H1 (cell line): ENCODE data around the gene NCAPD2. TPM values are rescaled to one million over a fixed set of nuclear protein-coding genes. Genes with fewer than 3 reads are reported as not detected.

ENCODE experiments used
- CTCF ChIA-PET: fragments of 300-600 bp; sonication (Branson Sonifier 250); formaldehyde crosslinking; loops from one replicate; lab custom pipeline; 2021; ENCODE audit not compliant: partially characterized antibody; lab: Charles Lee
- POLR2A ChIA-PET: fragments of 300-600 bp; sonication (Branson Sonifier 250); formaldehyde crosslinking; loops from one replicate; lab custom pipeline; 2021; ENCODE audit warnings: inconsistent platforms; ENCODE audit not compliant: partially characterized antibody; lab: Charles Lee
- DNase-seq, 2 experiments: peaks; one replicate each; pipeline versions ENCODE4 v3.0.0 to v3.0.0-alpha.2; 2010 to 2022; ENCODE audit warnings: low spot score in 2 of 2, low read depth in 1 of 2, mixed read lengths in 1 of 2
- FAIRE-seq: peaks from 2 replicates; lab custom pipeline; 2011; peaks lifted over from hg19 to GRCh38; lab: Jason Lieb, UNC
- H2AFZ ChIP-seq: 2 replicates; pipeline ENCODE4 v1.8.1; 2012; ENCODE audit warnings: low read length, inconsistent platforms
- H2AK5ac ChIP-seq: 2 replicates; pipeline ENCODE4 v1.6.1; 2013; ENCODE audit warnings: low read depth, low read length
- H2BK120ac ChIP-seq: replicated peaks from 2 replicates; pipeline ENCODE3; 2013; ENCODE audit warnings: low read depth, low read length, inconsistent platforms
- H2BK12ac ChIP-seq: 2 replicates; pipeline ENCODE4 v1.6.1; 2013; ENCODE audit warnings: low read depth, low read length
- H2BK15ac ChIP-seq: 2 replicates; pipeline ENCODE4 v1.6.1; 2013; ENCODE audit warnings: low read length
- H2BK20ac ChIP-seq: 2 replicates; pipeline ENCODE4 v1.6.1; 2013; ENCODE audit warnings: low read length
- H2BK5ac ChIP-seq: 2 replicates; pipeline ENCODE4 v1.6.1; 2013; ENCODE audit warnings: low read depth, low read length
- H3K14ac ChIP-seq: 2 replicates; pipeline ENCODE4 v1.6.1; 2013; ENCODE audit warnings: inconsistent platforms; ENCODE audit not compliant: insufficient read length
- H3K18ac ChIP-seq: 2 replicates; pipeline ENCODE4 v1.6.1; 2013; ENCODE audit warnings: low read length; ENCODE audit errors: extremely low read depth
- H3K23ac ChIP-seq: 2 replicates; pipeline ENCODE4 v1.6.1; 2013; ENCODE audit warnings: inconsistent platforms; ENCODE audit not compliant: insufficient read length
- H3K23me2 ChIP-seq: 2 replicates; pipeline ENCODE4 v1.6.1; 2013; ENCODE audit warnings: low read depth, low read length
- H3K27ac ChIP-seq: 2 replicates; pipeline ENCODE4 v1.6.1; 2011; ENCODE audit warnings: low read depth, low read length, inconsistent platforms
- H3K27me3 ChIP-seq, 4 experiments: replicated peaks in 1 of 4; 1 replicate in 1 of 4; 2 replicates in 3 of 4; pipeline versions ENCODE4 v1.6.1 to v1.8.1; 2011 to 2013; ENCODE audit warnings: low read length in 3 of 4, mild to moderate bottlenecking in 3 of 4, inconsistent platforms in 2 of 4, mixed read lengths in 2 of 4, moderate library complexity in 1 of 4; ENCODE audit not compliant: control insufficient read depth in 3 of 4, insufficient read depth in 3 of 4; ENCODE audit errors: extremely low read depth in 1 of 4
- H3K36me3 ChIP-seq, 4 experiments: 2 replicates each; pipeline versions ENCODE4 v1.6.1 to v1.8.1; 2011 to 2013; ENCODE audit warnings: mild to moderate bottlenecking in 4 of 4, low read length in 3 of 4, moderate library complexity in 2 of 4, control low read depth in 1 of 4, inconsistent platforms in 1 of 4; ENCODE audit not compliant: insufficient read depth in 4 of 4, control insufficient read depth in 2 of 4
- H3K4ac ChIP-seq: replicated peaks from 2 replicates; pipeline ENCODE3; 2013; ENCODE audit warnings: low read length, low read depth, mixed read lengths, inconsistent platforms; ENCODE audit not compliant: insufficient read length
- H3K4me1 ChIP-seq, 4 experiments: replicated peaks in 1 of 4; 1 replicate in 1 of 4; 2 replicates in 3 of 4; pipeline versions ENCODE4 v1.6.1 to v1.8.1; 2011 to 2013; ENCODE audit warnings: low read length in 3 of 4, inconsistent platforms in 2 of 4, mixed read lengths in 1 of 4; ENCODE audit not compliant: insufficient read depth in 4 of 4, control insufficient read depth in 3 of 4
- H3K4me2 ChIP-seq, 2 experiments: 2 replicates each; pipeline versions ENCODE4 v1.6.1 to v1.8.1; 2011 to 2013; ENCODE audit warnings: low read depth in 2 of 2, low read length in 2 of 2, control low read depth in 1 of 2, inconsistent platforms in 1 of 2, mild to moderate bottlenecking in 1 of 2; ENCODE audit not compliant: insufficient read depth in 1 of 2
- H3K4me3 ChIP-seq, 4 experiments: fragments of 200-600, 300-600 bp in 1 of 4; sonication (generic), shearing (Covaris generic), sonication (Bioruptor Twin) in 1 of 4; 2 replicates each; pipeline versions ENCODE4 v1.5.1 to v1.8.1; 2011 to 2016; ENCODE audit warnings: low read length in 4 of 4, low read depth in 3 of 4, control low read depth in 2 of 4, inconsistent platforms in 2 of 4, mild to moderate bottlenecking in 2 of 4, mixed read lengths in 1 of 4, moderate library complexity in 1 of 4; ENCODE audit not compliant: insufficient read depth in 2 of 4; ENCODE audit errors: extremely low read depth in 1 of 4
- H3K56ac ChIP-seq: replicated peaks from 2 replicates; pipeline ENCODE3; 2013; ENCODE audit warnings: low read depth, mild to moderate bottlenecking, mixed read lengths, low read length, inconsistent platforms; ENCODE audit not compliant: insufficient read length
- H3K79me1 ChIP-seq: 2 replicates; pipeline ENCODE4 v1.6.1; 2013; ENCODE audit warnings: low read depth, low read length, control low read depth
- H3K79me2 ChIP-seq, 2 experiments: 2 replicates each; pipeline versions ENCODE4 v1.6.1 to v1.8.1; 2012 to 2013; ENCODE audit warnings: low read length in 2 of 2, mild to moderate bottlenecking in 2 of 2, inconsistent platforms in 1 of 2; ENCODE audit not compliant: insufficient read depth in 2 of 2, control insufficient read depth in 1 of 2
- H3K9ac ChIP-seq, 4 experiments: replicated peaks in 1 of 4; 1 replicate in 1 of 4; 2 replicates in 3 of 4; pipeline versions ENCODE4 v1.6.1 to v1.8.1; 2011 to 2013; ENCODE audit warnings: low read depth in 3 of 4, low read length in 3 of 4, control low read depth in 2 of 4, mild to moderate bottlenecking in 2 of 4, moderate library complexity in 2 of 4, inconsistent platforms in 1 of 4; ENCODE audit errors: extremely low read depth in 1 of 4
- H3K9me3 ChIP-seq, 2 experiments: 2 replicates each; pipeline versions ENCODE4 v1.6.1 to v1.8.1; 2012 to 2013; ENCODE audit warnings: mild to moderate bottlenecking in 2 of 2, moderate library complexity in 2 of 2, control low read depth in 1 of 2, inconsistent platforms in 1 of 2, low read depth in 1 of 2, low read length in 1 of 2, mixed read lengths in 1 of 2; ENCODE audit not compliant: insufficient read depth in 2 of 2
- H4K20me1 ChIP-seq, 2 experiments: replicated peaks in 1 of 2; 2 replicates each; pipeline versions ENCODE3 to v1.8.1; 2011 to 2013; ENCODE audit warnings: inconsistent platforms in 2 of 2, low read length in 2 of 2, mild to moderate bottlenecking in 1 of 2; ENCODE audit not compliant: insufficient read depth in 2 of 2, control insufficient read depth in 1 of 2
- H4K5ac ChIP-seq: 2 replicates; pipeline ENCODE4 v1.6.1; 2013; ENCODE audit warnings: low read length, low read depth, mixed read lengths, inconsistent platforms; ENCODE audit not compliant: insufficient read length
- H4K8ac ChIP-seq: 2 replicates; pipeline ENCODE4 v1.8.0; 2013; ENCODE audit warnings: mild to moderate bottlenecking, moderate library complexity, low read length, inconsistent platforms; ENCODE audit not compliant: insufficient read depth; ENCODE audit errors: extremely low read depth
- H4K91ac ChIP-seq: replicated peaks from 2 replicates; pipeline ENCODE3; 2013; ENCODE audit warnings: low read length, mixed read lengths, inconsistent platforms; ENCODE audit not compliant: insufficient read length
- ATF2 ChIP-seq: IDR thresholded peaks from 2 replicates; pipeline ENCODE4 v1.6.1; 2012; ENCODE audit warnings: low read length, inconsistent platforms
- BRCA1 ChIP-seq: IDR thresholded peaks from 2 replicates; pipeline ENCODE4 v1.6.1; 2012; ENCODE audit warnings: low read depth, low read length, improper control_type of control experiment
- FOSL1 ChIP-seq: IDR thresholded peaks from 2 replicates; pipeline ENCODE4 v1.6.1; 2011; ENCODE audit warnings: mild to moderate bottlenecking, low read depth, low read length, moderate library complexity; ENCODE audit not compliant: insufficient read depth
- JUN ChIP-seq: IDR thresholded peaks from 2 replicates; pipeline ENCODE4 v1.6.1; 2011; ENCODE audit warnings: low read depth, mild to moderate bottlenecking, improper control_type of control experiment, low read length
- KDM1A ChIP-seq: fragments of 200-600, 300-600 bp; sonication (generic); IDR thresholded peaks from 2 replicates; pipeline ENCODE4 v1.7.1; 2016; ENCODE audit warnings: mild to moderate bottlenecking, low read length, borderline replicate concordance
- PHF8 ChIP-seq: fragments of 200-600 bp; sonication (generic); conservative IDR thresholded peaks from 2 replicates; pipeline ENCODE4 v1.7.1; 2012; ENCODE audit warnings: low read depth, mild to moderate bottlenecking, inconsistent platforms, low read length, moderate library complexity
- RBBP5 ChIP-seq: IDR thresholded peaks from 2 replicates; pipeline ENCODE4 v1.7.1; 2012; ENCODE audit warnings: low read depth, mild to moderate bottlenecking, inconsistent platforms, low read length, moderate library complexity, borderline replicate concordance
- RXRA ChIP-seq: IDR thresholded peaks from 2 replicates; pipeline ENCODE4 v1.6.1; 2011; ENCODE audit warnings: low read depth, mild to moderate bottlenecking, low read length, moderate library complexity; ENCODE audit not compliant: insufficient read depth
- SIRT6 ChIP-seq: IDR thresholded peaks from one replicate; pipeline ENCODE4 v1.7.1; 2012; ENCODE audit warnings: low read length, inconsistent platforms
- SUZ12 ChIP-seq: fragments of 200-600 bp; sonication (generic); IDR thresholded peaks from 2 replicates; pipeline ENCODE4 v1.6.1; 2012; ENCODE audit warnings: mild to moderate bottlenecking, inconsistent platforms, low read length, moderate library complexity, mixed read lengths
- TEAD4 ChIP-seq: IDR thresholded peaks from 2 replicates; pipeline ENCODE4 v1.6.1; 2012; ENCODE audit warnings: low read depth, low read length, inconsistent platforms, mixed read lengths
- WGBS, 2 experiments: shearing (Covaris generic) in 1 of 2; methylation state at CpG; one replicate each; pipeline versions ENCODE4 v1.1.6 to v1.1.7; 2013 to 2015; ENCODE audit warnings: low lambda C conversion rate in 2 of 2, mixed read lengths in 2 of 2, inconsistent platforms in 1 of 2, low coverage in 1 of 2, missing lambda C conversion rate in 1 of 2; ENCODE audit not compliant: insufficient replicate concordance in 2 of 2, insufficient coverage in 1 of 2, insufficient read length in 1 of 2; ENCODE audit errors: extremely low coverage in 1 of 2, missing lambda C conversion rate in 1 of 2; 5-methylcytosine and 5-hydroxymethylcytosine counted together
- polyA plus RNA-seq, 7 experiments: library from polyadenylated mRNA; depleted of rRNA in 3 of 7; stranded (reverse) in 5 of 7; unstranded in 2 of 7; fragments of >200 nt in 5 of 7; fragments of 200-250 nt in 2 of 7; gene quantifications; 1 replicate in 5 of 7; 2 replicates in 1 of 7; 4 replicates in 1 of 7; pipeline versions ENCODE4 v1.2.1 to v1.2.3, GENCODE V29; 2011 to 2013; ENCODE audit warnings: missing spikeins in 2 of 7, mixed read lengths in 2 of 7
- total RNA-seq: library from RNA; stranded (reverse); fragmentation: NEBNext Ultra II Directional; extraction: Animal tissue kit (Norgen Biotek cat#: 25700); gene quantifications from 2 replicates; pipeline ENCODE4 v1.2.1, GENCODE V29; 2021
- TF ChIP-seq, protein P1 (sequence below): IDR thresholded peaks from 2 replicates; pipeline ENCODE4 v1.6.1; 2012; ENCODE audit warnings: inconsistent platforms

NCAPD2 gene
- total and polyA plus RNA-seq, 2 of the 8 experiments (the other 6 are each of a cell fraction or from before 2014, with no cell fraction given), result 55.8 to 132 TPM

- POLR2A ChIA-PET, result interaction anchor here (0.6 to 2.6 kb wide), 10 partner anchors 10 to 172 kb away, joined by 3 to 13 read pairs (median 3); partner anchors contain the start of gene GAPDH
- Histone ChIP-seq H3K18ac (no peak overlapping the region), H2BK12ac (no peak overlapping the region), H3K9me3 (no peaks in the 10 kb centered on the region), H3K23ac (no peak overlapping the region), H3K23me2 (no peaks in the 10 kb centered on the region), H3K27me3 (no peaks in the 10 kb centered on the region), H2AFZ (no peak overlapping the region), H3K36me3 (peaks cover 7 to 52% (median 33%) of the 10 kb centered on the region in 4 experiments; a peak in 7 of 8 replicates), H2BK5ac (no peak overlapping the region), H3K4ac (no peak overlapping the region), H3K4me1 (no peaks in the 10 kb centered on the region; a peak in 1 of 7 replicates), H2BK120ac (no peak overlapping the region), H4K8ac (no peak overlapping the region), H2BK20ac (no peak overlapping the region), H3K4me2 (no peak overlapping the region), H4K5ac (no peak overlapping the region), H3K14ac (no peak overlapping the region), H2BK15ac (no peak overlapping the region), H3K4me3 (no peak overlapping the region), H3K27ac (no peak overlapping the region), H3K79me1 (peaks cover 2% of the 10 kb centered on the region), H3K56ac (no peak overlapping the region), H3K79me2 (peaks cover 0 to 39% of the 10 kb centered on the region in 2 experiments; a peak in 2 of 4 replicates), H2AK5ac (no peak overlapping the region), H4K91ac (no peak overlapping the region), H3K9ac (no peak overlapping the region), H4K20me1 (peaks cover 3 to 4% of the 10 kb centered on the region in 2 experiments)
- CTCF ChIA-PET, result interaction anchor here (0.8 to 2.6 kb wide), 3 partner anchors 13 to 174 kb away, joined by 3 to 5 read pairs (median 4); no protein-coding TSS in a partner anchor
- FAIRE-seq (no peak), DNase-seq (no peak)
- WGBS, 2 experiments, result 90% methylated on average over 2 of the region's 2 CpGs; no CpG with 5 or more reads in 1 of the 2 experiments
- TF ChIP-seq KDM1A, result no peak
- no peak for TF ChIP-seq JUN
- no peak for TF ChIP-seq PHF8
- no peak for TF ChIP-seq RXRA
- no peak for TF ChIP-seq ATF2
- TF ChIP-seq BRCA1, result no peak
- TF ChIP-seq, protein P1, sequence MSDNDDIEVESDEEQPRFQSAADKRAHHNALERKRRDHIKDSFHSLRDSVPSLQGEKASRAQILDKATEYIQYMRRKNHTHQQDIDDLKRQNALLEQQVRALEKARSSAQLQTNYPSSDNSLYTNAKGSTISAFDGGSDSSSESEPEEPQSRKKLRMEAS, result no peak
- no peak for TF ChIP-seq TEAD4
- TF ChIP-seq SUZ12, result no peak
- TF ChIP-seq SIRT6, result no peak
- TF ChIP-seq FOSL1, result no peak
- TF ChIP-seq RBBP5, result no peak
Measured at GRCh38 chr12:6500466-6500865, 6.6 kb downstream of the NCAPD2 start.
